Activated CD4-positive, alpha-beta T cell treated with anti-CD3 and anti-CD28 coated beads for 48 hours (primary cell): Measurements from ENCODE around the gene ZNF823.
"Not testable (repeated sequence)": the region's sequence is repeated elsewhere in the genome, so short reads cannot be mapped to it uniquely, and the experiment has no call there.

Source experiments
- DNase-seq: peaks from one replicate; pipeline ENCODE4 v3.0.0-alpha.2; 2020

The ZNF823 gene

GRCh38 chr19:11676661-11677600, 61.8 kb downstream of the ZNF823 start:
- not testable (repeated sequence) for DNase-seq

DNA sequence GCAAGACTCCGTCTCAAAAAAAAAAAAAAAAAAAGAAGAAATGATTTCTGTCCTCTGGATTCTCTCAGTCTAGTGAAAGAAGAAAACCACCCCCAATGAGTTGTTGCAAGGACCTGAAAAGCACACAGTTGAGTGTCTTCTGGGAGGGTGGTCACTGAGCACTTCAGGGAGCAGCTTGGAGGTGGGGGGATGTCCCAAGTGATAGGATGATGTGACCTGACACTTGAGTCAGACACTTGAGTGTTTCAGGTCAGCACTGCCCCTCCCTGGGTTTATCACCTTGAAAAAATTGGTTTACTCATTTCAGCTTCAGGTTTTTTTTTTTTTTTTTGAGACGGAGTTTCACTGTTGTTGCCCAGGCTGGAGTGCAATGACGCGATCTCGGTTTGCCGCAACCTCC, 63.2 kb downstream of the ZNF823 start:
- no peak for DNase-seq

DNA sequence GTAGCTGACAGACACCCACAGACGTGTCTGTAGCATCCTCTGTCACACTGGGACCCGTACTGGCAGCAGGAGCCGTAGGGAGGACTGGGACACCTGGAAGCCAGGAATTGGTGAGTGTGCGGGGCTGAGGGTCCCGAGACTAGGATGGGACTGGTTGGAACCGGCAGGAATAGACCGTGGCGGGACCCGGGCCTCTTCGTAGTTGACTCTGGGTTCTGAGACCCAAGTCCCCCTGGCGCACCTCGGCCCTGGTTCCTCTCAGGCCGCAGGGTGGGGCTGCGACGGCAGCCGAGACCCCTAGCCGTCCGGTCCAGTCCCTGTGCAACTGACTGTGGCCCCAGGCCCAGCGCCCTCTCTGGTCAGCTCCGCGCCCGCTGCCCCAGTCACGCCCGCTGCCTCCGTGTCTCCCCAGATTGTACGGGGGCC, 64.7 kb downstream of the ZNF823 start:
- DNase-seq = no peak

DNA sequence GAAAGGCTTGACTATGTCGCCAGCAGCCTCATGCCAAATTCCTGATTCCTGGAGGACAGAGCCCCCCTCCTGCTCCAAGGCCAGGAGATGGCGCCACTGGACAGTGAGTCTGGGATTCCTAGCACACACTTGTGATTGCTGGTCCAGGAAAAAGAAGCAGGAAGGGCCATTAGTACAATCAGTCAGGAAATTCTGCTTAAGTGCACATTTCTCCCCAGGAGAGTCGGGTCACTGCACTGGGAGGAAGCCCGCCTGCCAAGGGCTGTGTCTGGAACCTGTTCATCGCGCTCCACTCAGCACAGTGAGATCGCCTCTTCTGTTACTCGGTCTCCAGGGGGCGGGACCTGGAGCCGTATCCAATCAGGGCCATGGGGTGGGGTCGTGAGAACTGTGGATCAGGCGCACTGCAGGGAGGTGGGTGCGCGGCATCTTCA, 65.1 kb downstream of the ZNF823 start:
- peak; percentile 50 for DNase-seq
